CD4-positive, alpha-beta memory T cell (primary cell): ENCODE measurements around the gene CALML3. TPM values are rescaled to one million over a fixed set of nuclear protein-coding genes. Genes with fewer than 3 reads are reported as not detected.

Source experiments
- CTCF ChIA-PET: fragments of 350-600 bp; sonication (Branson Sonifier 250); formaldehyde crosslinking; loops from one replicate; lab custom pipeline; 2021; ENCODE audit warnings: inconsistent platforms; ENCODE audit not compliant: partially characterized antibody; lab: Charles Lee
- POLR2A ChIA-PET: fragments of 350-600 bp; sonication (Branson Sonifier 250); formaldehyde crosslinking; loops from one replicate; lab custom pipeline; 2021; ENCODE audit not compliant: partially characterized antibody; lab: Charles Lee
- DNase-seq, 5 donors: peaks; one replicate each; pipeline versions ENCODE4 v3.0.0 to v3.0.0-alpha.2; 2020 to 2022; ENCODE audit warnings: mixed read lengths in 1 of 5
- H3K27ac ChIP-seq: one replicate; pipeline ENCODE4 v1.7.0; 2013; ENCODE audit warnings: low read depth, low read length
- H3K27me3 ChIP-seq: 2 replicates; pipeline ENCODE4 v1.7.0; 2013; ENCODE audit warnings: mild to moderate bottlenecking, low read length, moderate library complexity; ENCODE audit not compliant: insufficient read depth
- H3K36me3 ChIP-seq: 2 replicates; pipeline ENCODE4 v1.7.0; 2013; ENCODE audit warnings: mild to moderate bottlenecking, low read length, moderate library complexity; ENCODE audit not compliant: insufficient read depth
- H3K4me1 ChIP-seq: 2 replicates; pipeline ENCODE4 v1.7.0; 2013; ENCODE audit warnings: mild to moderate bottlenecking, low read length, moderate library complexity; ENCODE audit not compliant: insufficient read depth
- H3K4me3 ChIP-seq, 2 donors: one replicate each; pipeline ENCODE4 v1.7.0; 2013; ENCODE audit warnings: low read length in 2 of 2, mild to moderate bottlenecking in 1 of 2
- H3K9me3 ChIP-seq, 2 donors: one replicate each; pipeline ENCODE4 v1.7.0; 2013; ENCODE audit warnings: low read length in 2 of 2, control low read depth in 1 of 2; ENCODE audit not compliant: control insufficient read depth in 1 of 2
- H3K27ac Mint-ChIP-seq, 7 donors: one replicate each; pipeline ENCODE4 v1.8.0; 2020 to 2021; ENCODE audit warnings: mixed read lengths in 7 of 7, mild to moderate bottlenecking in 6 of 7, inconsistent platforms in 3 of 7, moderate library complexity in 3 of 7
- H3K27me3 Mint-ChIP-seq, 2 donors: one replicate each; pipeline ENCODE4 v1.8.0; 2020 to 2021; ENCODE audit warnings: mixed read lengths in 2 of 2
- H3K36me3 Mint-ChIP-seq, 2 donors: one replicate each; pipeline ENCODE4 v1.8.0; 2020 to 2021; ENCODE audit warnings: mixed read lengths in 2 of 2, inconsistent platforms in 1 of 2, mild to moderate bottlenecking in 1 of 2
- H3K4me1 Mint-ChIP-seq, 4 donors: one replicate each; pipeline ENCODE4 v1.8.0; 2020 to 2021; ENCODE audit warnings: mixed read lengths in 4 of 4, mild to moderate bottlenecking in 1 of 4
- H3K4me3 Mint-ChIP-seq, 8 donors: one replicate each; pipeline ENCODE4 v1.8.0; 2020 to 2021; ENCODE audit warnings: mixed read lengths in 8 of 8, mild to moderate bottlenecking in 7 of 8, moderate library complexity in 6 of 8, inconsistent platforms in 3 of 8
- H3K9me3 Mint-ChIP-seq, 8 donors: one replicate each; pipeline ENCODE4 v1.8.0; 2020 to 2021; ENCODE audit warnings: mixed read lengths in 8 of 8, mild to moderate bottlenecking in 5 of 8, inconsistent platforms in 3 of 8, moderate library complexity in 1 of 8
- intact Hi-C: fragments of 100-400 bp; cut with micrococcal nuclease; formaldehyde crosslinking; loops from one replicate; pipeline ENCODE4 v1.15.1; 2023
- polyA plus RNA-seq, 2 donors: library from polyadenylated mRNA; unstranded; fragments of 300-500 nt; fragmentation: Illumina TruSeq; gene quantifications; one replicate each; pipeline ENCODE4 v1.2.3, GENCODE V29; 2021
- total RNA-seq, 2 experiments: library from RNA; stranded (reverse); gene quantifications; one replicate each; pipeline ENCODE4 v1.2.3, GENCODE V29; 2021

The CALML3 gene
- total and polyA plus RNA-seq, 4 experiments from 2014 or later, result not detected

GRCh38 chr10:5560142-5560816, 35.5 kb downstream of the CALML3 start:
- no peaks in the 10 kb centered on the region for H3K36me3 ChIP-seq
- H3K4me1 ChIP-seq, result peaks cover 25% of the 10 kb centered on the region
- no peaks in the 10 kb centered on the region for H3K9me3 ChIP-seq
- H3K4me3 ChIP-seq, result no peak overlapping the region
- POLR2A ChIA-PET, result interaction anchor here (0.6 kb wide), 1 partner anchor 11 kb away, joined by 3 read pairs; no protein-coding TSS in a partner anchor
- H3K27ac ChIP-seq, result no peak overlapping the region
- Mint-ChIP-seq H3K36me3 (peaks cover 5 to 8% of the 10 kb centered on the region in 2 donors), H3K9me3 (peaks cover 0 to 7% (median 0%) of the 10 kb centered on the region in 8 donors), H3K27me3 (peaks cover 0 to 3% of the 10 kb centered on the region in 2 donors), H3K4me3 (no peak overlapping the region), H3K4me1 (peaks cover 21 to 31% (median 24%) of the 10 kb centered on the region in 4 donors), H3K27ac (peak overlapping the region in 2 of 7 donors; percentile 18 to 48)
- DNase-seq, result no peak
- intact Hi-C loops, result loop anchor here (5.0 kb wide), 1 partner anchor 118 kb away; no protein-coding TSS in a partner anchor
- CTCF ChIA-PET, result interaction anchor here (0.5 kb wide), 1 partner anchor 701 kb away, joined by 3 read pairs; no protein-coding TSS in a partner anchor
- no peaks in the 10 kb centered on the region for H3K27me3 ChIP-seq

DNA sequence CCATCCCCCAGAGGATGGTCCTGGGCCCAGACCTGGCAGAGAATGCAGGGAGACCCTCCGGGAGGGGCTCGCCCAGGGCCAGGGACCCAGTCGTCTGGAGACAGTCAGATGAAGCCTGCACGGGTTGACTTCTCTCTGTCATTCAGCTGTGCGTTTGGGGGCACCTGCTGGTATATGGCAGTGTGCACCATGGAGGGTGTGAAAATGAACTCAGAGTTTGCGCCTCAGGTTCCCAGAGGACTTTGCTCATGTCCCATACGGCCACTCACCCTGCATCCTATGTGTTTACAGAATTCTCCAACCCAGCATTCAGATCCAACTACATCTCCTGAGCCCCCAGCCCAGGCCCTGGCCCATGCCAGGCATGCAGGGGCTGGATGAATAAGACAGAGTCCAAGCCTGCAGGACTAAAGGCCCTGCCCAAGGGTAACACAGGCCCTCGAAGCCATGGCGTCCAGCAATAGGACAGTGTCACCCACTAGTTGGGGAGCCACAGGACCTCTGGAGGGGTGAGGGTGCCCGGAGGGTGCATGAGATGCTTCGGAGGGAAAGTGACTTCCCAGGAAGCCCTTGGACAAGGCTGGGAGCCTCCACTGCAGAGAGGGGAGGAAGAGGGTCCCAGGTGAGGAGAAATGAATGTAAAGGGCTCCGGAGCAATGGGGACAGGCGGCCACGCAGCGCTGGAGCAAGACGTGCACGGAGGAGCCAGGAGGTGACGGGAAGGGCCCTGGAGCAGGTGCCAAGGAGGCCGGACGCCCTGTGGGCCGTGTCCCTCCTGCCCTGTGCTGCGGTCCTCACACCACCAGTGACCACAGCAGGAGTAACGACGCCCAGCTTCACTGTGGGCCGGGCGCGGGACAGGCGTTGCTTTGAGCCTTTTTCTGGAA, 36.3 kb downstream of the CALML3 start:
- DNase-seq, result no peak
- Mint-ChIP-seq H3K9me3 (peaks cover 0 to 7% (median 0%) of the 10 kb centered on the region in 8 donors), H3K27me3 (peaks cover 0 to 3% of the 10 kb centered on the region in 2 donors), H3K4me1 (peaks cover 21 to 39% (median 30%) of the 10 kb centered on the region in 4 donors), H3K36me3 (peaks cover 5 to 8% of the 10 kb centered on the region in 2 donors), H3K4me3 (no peak overlapping the region), H3K27ac (peak overlapping the region in 1 of 7 donors; percentile 15)
- Histone ChIP-seq H3K4me3 (no peak overlapping the region), H3K27me3 (no peaks in the 10 kb centered on the region), H3K27ac (no peak overlapping the region), H3K36me3 (no peaks in the 10 kb centered on the region), H3K9me3 (no peaks in the 10 kb centered on the region), H3K4me1 (peaks cover 33% of the 10 kb centered on the region)
- ChIA-PET CTCF (no interaction called here), POLR2A (no interaction called here)
- intact Hi-C loops, result loop anchor here (5.0 kb wide), 1 partner anchor 119 kb away; no protein-coding TSS in a partner anchor

DNA sequence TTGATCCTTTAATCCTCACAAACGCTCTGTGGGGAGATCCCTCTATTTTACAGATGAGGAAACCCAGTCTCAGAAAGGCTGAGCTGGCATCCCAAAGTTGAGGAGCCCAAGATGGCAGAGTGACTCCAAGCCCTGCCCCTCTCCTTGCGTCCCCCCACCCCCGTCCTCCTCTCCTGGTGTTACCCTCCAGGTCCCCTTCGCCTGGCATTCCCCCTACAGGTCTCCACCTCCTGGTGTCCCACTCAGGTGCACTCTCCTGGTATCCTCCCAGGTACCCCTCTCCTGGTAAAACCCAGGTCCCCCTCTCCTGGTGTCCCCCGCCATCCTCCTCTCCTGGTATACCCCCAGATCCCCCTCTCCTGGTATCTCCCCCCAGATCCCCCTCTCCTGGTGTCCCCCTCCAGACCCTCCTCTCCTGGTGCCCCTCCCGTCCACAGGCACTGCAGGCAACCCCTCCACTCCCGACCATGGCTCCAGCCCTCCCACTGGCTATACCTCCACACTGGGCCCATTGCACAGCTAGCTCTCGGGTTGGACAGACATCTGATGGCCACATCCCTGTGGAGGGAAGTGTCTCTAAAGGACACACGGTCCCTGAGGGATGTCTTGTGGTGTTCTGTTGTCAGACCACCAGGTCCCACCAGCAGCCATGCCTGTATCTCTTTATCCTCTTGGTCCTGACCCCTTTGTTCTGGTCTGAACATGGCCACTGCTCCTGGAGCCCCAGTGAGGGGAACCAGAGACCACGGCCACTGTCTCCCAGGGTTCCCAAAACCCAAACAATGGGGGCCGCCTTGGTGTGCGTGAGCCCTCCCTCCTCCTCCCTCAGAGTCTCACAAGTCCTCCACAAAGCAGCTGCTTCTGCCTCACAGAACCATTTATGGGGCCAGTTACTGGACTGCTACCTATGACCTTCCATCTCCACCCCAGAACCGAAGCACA, 37.2 kb downstream of the CALML3 start:
- Mint-ChIP-seq H3K27me3 (peaks cover 0 to 3% of the 10 kb centered on the region in 2 donors), H3K9me3 (peaks cover 0 to 7% (median 0%) of the 10 kb centered on the region in 8 donors), H3K27ac (peak overlapping the region in 5 of 7 donors; percentile 15 to 83 (median 22)), H3K4me1 (peaks cover 27 to 44% (median 35%) of the 10 kb centered on the region in 4 donors), H3K36me3 (peaks cover 5 to 8% of the 10 kb centered on the region in 2 donors), H3K4me3 (peak overlapping the region in 2 of 8 donors; percentile 1 to 38)
- no peaks in the 10 kb centered on the region for H3K27me3 ChIP-seq
- ChIA-PET POLR2A (interaction anchor here (3.3 kb wide), 1 partner anchor 14 kb away, joined by 17 read pairs; no protein-coding TSS in a partner anchor), CTCF (no interaction called here)
- DNase-seq, result no peak
- H3K36me3 ChIP-seq, result no peaks in the 10 kb centered on the region
- intact Hi-C loops, result loop anchor here (5.0 kb wide), 1 partner anchor 120 kb away; no protein-coding TSS in a partner anchor
- peaks cover 33% of the 10 kb centered on the region for H3K4me1 ChIP-seq
- H3K27ac ChIP-seq, result no peak overlapping the region
- no peaks in the 10 kb centered on the region for H3K9me3 ChIP-seq
- H3K4me3 ChIP-seq, result no peak overlapping the region

DNA sequence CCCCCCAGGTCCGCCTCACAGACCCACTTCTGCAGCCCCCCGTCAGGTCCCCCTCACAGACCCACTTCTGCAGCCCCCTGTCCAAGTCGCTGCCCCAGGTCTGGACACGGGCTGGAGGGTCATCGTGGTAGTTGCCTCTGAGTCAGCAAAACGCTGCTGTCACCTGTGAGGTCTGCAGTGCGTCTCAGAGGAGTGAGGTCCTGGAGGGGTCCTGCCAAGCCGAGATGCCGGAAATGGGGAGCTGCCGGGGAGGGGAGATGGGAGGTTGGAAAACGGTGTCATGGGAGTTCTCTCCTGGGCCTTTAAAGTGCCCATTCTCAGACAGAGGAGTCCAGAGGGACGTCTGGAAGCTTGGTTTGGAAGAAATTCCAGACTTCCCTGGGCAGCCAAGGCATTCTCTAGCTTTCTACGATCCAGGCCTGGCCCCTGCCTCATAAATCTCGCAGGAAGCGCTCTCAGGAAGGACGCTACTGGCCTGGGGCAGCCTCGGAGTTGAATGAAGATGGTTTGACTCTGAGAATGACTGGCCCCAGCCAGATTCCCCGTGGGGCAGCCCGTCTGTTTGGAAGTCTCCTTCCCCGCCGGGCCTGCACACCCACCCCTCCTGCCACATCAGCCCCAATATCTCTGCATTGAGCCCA, 38.7 kb downstream of the CALML3 start:
- Histone ChIP-seq H3K4me1 (peaks cover 33% of the 10 kb centered on the region), H3K27ac (peak overlapping the region; percentile 61), H3K9me3 (no peaks in the 10 kb centered on the region), H3K4me3 (peak overlapping the region; percentile 19 to 67), H3K36me3 (no peaks in the 10 kb centered on the region), H3K27me3 (no peaks in the 10 kb centered on the region)
- CTCF ChIA-PET, result interaction anchor here (1.0 to 3.9 kb wide), 4 partner anchors 12 to 119 kb away, joined by 3 to 22 read pairs (median 4); no protein-coding TSS in a partner anchor
- intact Hi-C loops, result loop anchor here (5.0 kb wide), 1 partner anchor 121 kb away; no protein-coding TSS in a partner anchor
- H3K4me1 Mint-ChIP-seq, result peaks cover 27 to 44% (median 35%) of the 10 kb centered on the region in 4 donors
- POLR2A ChIA-PET, result interaction anchor here (0.6 to 3.6 kb wide), 9 partner anchors 8 to 116 kb away, joined by 3 to 37 read pairs (median 7); no protein-coding TSS in a partner anchor
- peaks cover 0 to 7% (median 0%) of the 10 kb centered on the region in 8 donors for H3K9me3 Mint-ChIP-seq
- H3K27ac Mint-ChIP-seq, result peak overlapping the region; percentile 96 to 99 (median 98)
- H3K4me3 Mint-ChIP-seq, result peak overlapping the region; percentile 81 to 95 (median 86)
- H3K36me3 Mint-ChIP-seq, result peaks cover 5 to 8% of the 10 kb centered on the region in 2 donors
- H3K27me3 Mint-ChIP-seq, result peaks cover 0 to 3% of the 10 kb centered on the region in 2 donors
- no peak for DNase-seq

DNA sequence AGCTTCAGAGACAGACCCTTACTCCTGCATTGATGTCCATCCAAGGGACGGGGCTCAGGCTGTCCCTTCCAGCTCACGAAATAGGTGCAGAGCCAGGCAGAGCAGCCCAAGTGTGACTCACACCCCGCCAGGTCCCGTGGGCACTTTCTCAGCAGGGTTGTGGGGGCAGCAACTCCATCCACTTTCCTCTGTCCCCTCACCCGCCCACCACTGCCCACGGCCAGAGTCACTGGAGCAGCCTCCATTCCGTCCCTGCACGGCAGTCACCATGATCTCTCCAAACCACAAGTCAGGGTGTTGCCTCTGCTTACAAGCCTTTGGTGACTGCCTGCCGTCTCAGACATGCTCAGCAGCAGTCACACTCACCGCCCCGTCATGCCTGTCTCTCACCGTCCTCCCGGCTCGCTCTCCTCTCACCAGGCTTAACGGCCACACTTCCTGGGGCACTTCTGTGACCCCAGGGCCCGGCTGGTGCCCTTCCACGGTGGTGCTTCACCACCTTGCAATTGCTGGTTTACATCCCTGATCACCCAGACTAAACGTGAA, 39.3 kb downstream of the CALML3 start:
- Histone ChIP-seq H3K27ac (peak overlapping the region; percentile 61), H3K9me3 (no peaks in the 10 kb centered on the region), H3K27me3 (no peaks in the 10 kb centered on the region), H3K4me3 (peak overlapping the region; percentile 19 to 67), H3K4me1 (peaks cover 33% of the 10 kb centered on the region), H3K36me3 (no peaks in the 10 kb centered on the region)
- peak overlapping the region; percentile 96 to 99 (median 98) for H3K27ac Mint-ChIP-seq
- peaks cover 0 to 3% of the 10 kb centered on the region in 2 donors for H3K27me3 Mint-ChIP-seq
- peaks cover 29 to 49% (median 35%) of the 10 kb centered on the region in 4 donors for H3K4me1 Mint-ChIP-seq
- H3K9me3 Mint-ChIP-seq, result peaks cover 0 to 7% (median 0%) of the 10 kb centered on the region in 8 donors
- intact Hi-C loops, result loop anchor here (2.0 to 5.0 kb wide), 2 partner anchors 15 to 122 kb away; no protein-coding TSS in a partner anchor
- peaks cover 5 to 8% of the 10 kb centered on the region in 2 donors for H3K36me3 Mint-ChIP-seq
- ChIA-PET CTCF (interaction anchor here (1.0 to 3.9 kb wide), 4 partner anchors 12 to 119 kb away, joined by 3 to 22 read pairs (median 4); no protein-coding TSS in a partner anchor), POLR2A (interaction anchor here (0.6 to 3.6 kb wide), 11 partner anchors 9 to 326 kb away, joined by 3 to 37 read pairs (median 4); partner anchors contain the start of genes ANKRD16, ASB13 and FBH1)
- peak; percentile 52 to 67 (median 58) for DNase-seq
- H3K4me3 Mint-ChIP-seq, result peak overlapping the region; percentile 81 to 95 (median 86)
